Tibial nerve (tissue), 4 donors: Measurements from ENCODE around the gene FLT4. TPM values are rescaled to one million over a fixed set of nuclear protein-coding genes. Genes with fewer than 3 reads are reported as not detected.
"Not testable (repeated sequence)": the region's sequence is repeated elsewhere in the genome, so short reads cannot be mapped to it uniquely, and the experiment has no call there.

Source experiments
- DNase-seq, 2 donors: peaks; one replicate each; pipeline ENCODE4 v3.0.0-alpha.2; 2019; ENCODE audit warnings: low spot score in 2 of 2
- H3K27ac ChIP-seq, 4 donors: fragments of 200-600 bp; sonication (generic) in 3 of 4; one replicate each; pipeline ENCODE4 v1.5.1; 2017 to 2019; ENCODE audit warnings: mild to moderate bottlenecking in 1 of 4
- H3K27me3 ChIP-seq, 2 donors: fragments of 200-600 bp; sonication (generic) in 1 of 2; one replicate each; pipeline versions ENCODE4 v1.5.1 to v1.6.0; 2017 to 2019
- H3K36me3 ChIP-seq, 3 donors: fragments of 200-600 bp; sonication (generic); one replicate each; pipeline ENCODE4 v1.5.1; 2018 to 2019
- H3K4me1 ChIP-seq, 4 donors: fragments of 200-600 bp; sonication (generic) in 3 of 4; one replicate each; pipeline ENCODE4 v1.5.1; 2017 to 2019
- H3K4me3 ChIP-seq, 4 donors: fragments of 200-600 bp; sonication (generic) in 3 of 4; one replicate each; pipeline ENCODE4 v1.5.1; 2017 to 2019; ENCODE audit warnings: mild to moderate bottlenecking in 1 of 4, moderate library complexity in 1 of 4
- H3K9me3 ChIP-seq, 4 donors: fragments of 200-600 bp; sonication (generic) in 3 of 4; one replicate each; pipeline ENCODE4 v1.5.1; 2017 to 2019
- CTCF ChIP-seq, 5 experiments: fragments of 200-600 bp in 3 of 5; fragments of 450-650 bp in 2 of 5; sonication (generic) in 3 of 5; IDR thresholded peaks; one replicate each; pipeline ENCODE4 v1.5.1; 2016 to 2019; ENCODE audit warnings: antibody characterized with exemption in 5 of 5, mild to moderate bottlenecking in 3 of 5, moderate library complexity in 2 of 5
- EP300 ChIP-seq, 2 donors: sonication (generic); formaldehyde crosslinking; IDR thresholded peaks; one replicate each; pipeline ENCODE4 v1.6.1; 2017; ENCODE audit warnings: antibody characterized with exemption in 2 of 2, mild to moderate bottlenecking in 1 of 2
- POLR2A ChIP-seq, 2 donors: fragments of 450-650 bp; IDR thresholded peaks; one replicate each; pipeline ENCODE4 v1.6.1; 2017; ENCODE audit warnings: antibody characterized with exemption in 2 of 2, mild to moderate bottlenecking in 2 of 2, moderate library complexity in 2 of 2
- WGBS, 2 donors: methylation state at CpG; one replicate each; pipeline ENCODE4 v1.1.5; 2018; 5-methylcytosine and 5-hydroxymethylcytosine counted together
- total RNA-seq, 4 donors: library from RNA; depleted of rRNA; stranded (reverse); fragments of >200 nt; gene quantifications; one replicate each; pipeline ENCODE4 v1.1.0, GENCODE V29; 2016

The FLT4 gene
- total RNA-seq, 4 donors from 2014 or later: 4.6 to 34.2 (median 14.9) TPM

- no peak for DNase-seq
These were observed 35.3 kb upstream of the FLT4 start for GRCh38 chr5:180684623-180685161.

GRCh38 chr5:180683220-180683922 is 34.0 kb upstream of the FLT4 start:
- TF ChIP-seq POLR2A (IDR thresholded peaks at IDR 0.05): no peak
- no peak for TF ChIP-seq EP300 (IDR thresholded peaks at IDR 0.05)
- TF ChIP-seq CTCF (IDR thresholded peaks at IDR 0.05): no peak
- Histone ChIP-seq H3K27me3 (no peaks in the 10 kb centered on the region), H3K9me3 (peaks cover 0 to 14% (median 0%) of the 10 kb centered on the region in 4 donors), H3K36me3 (no peaks in the 10 kb centered on the region), H3K4me3 (no peak overlapping the region), H3K4me1 (no peaks in the 10 kb centered on the region), H3K27ac (no peak overlapping the region)
- DNase-seq: no peak
- WGBS, 2 donors: 77 to 79% methylated on average over 6 of the region's 6 CpGs

More at GRCh38 chr5:180684623-180685161, 35.3 kb upstream of the FLT4 start:
- Histone ChIP-seq H3K27me3 (no peaks in the 10 kb centered on the region), H3K36me3 (no peaks in the 10 kb centered on the region), H3K9me3 (peaks cover 0 to 7% (median 0%) of the 10 kb centered on the region in 4 donors), H3K27ac (no peak overlapping the region), H3K4me1 (no peaks in the 10 kb centered on the region), H3K4me3 (no peak overlapping the region)
- TF ChIP-seq POLR2A (IDR thresholded peaks at IDR 0.05) (no peak), CTCF (IDR thresholded peaks at IDR 0.05) (no peak), EP300 (IDR thresholded peaks at IDR 0.05) (no peak)
- WGBS, 2 donors: 73 to 83% methylated on average over 11 to 15 of the region's 15 CpGs

GRCh38 chr5:180682560-180682959 is 33.2 kb upstream of the FLT4 start:
- TF ChIP-seq EP300 (IDR thresholded peaks at IDR 0.05) (no peak), POLR2A (IDR thresholded peaks at IDR 0.05) (no peak), CTCF (IDR thresholded peaks at IDR 0.05) (no peak)
- Histone ChIP-seq H3K36me3 (no peaks in the 10 kb centered on the region), H3K9me3 (peaks cover 0 to 14% (median 0%) of the 10 kb centered on the region in 4 donors), H3K4me3 (no peak overlapping the region), H3K27ac (no peak overlapping the region), H3K27me3 (peaks cover 0 to 7% of the 10 kb centered on the region in 2 donors), H3K4me1 (no peaks in the 10 kb centered on the region)
- no peak for DNase-seq
- WGBS, 2 donors: 72 to 76% methylated on average over 8 of the region's 8 CpGs

GRCh38 chr5:180682008-180682407 is 32.6 kb upstream of the FLT4 start:
- H3K9me3 ChIP-seq: peaks cover 0 to 14% (median 0%) of the 10 kb centered on the region in 4 donors
- WGBS, 2 donors: 81 to 85% methylated on average over 12 of the region's 12 CpGs
- not testable (repeated sequence) for H3K4me1 ChIP-seq, H3K27me3 ChIP-seq, DNase-seq, H3K36me3 ChIP-seq, H3K4me3 ChIP-seq, H3K27ac ChIP-seq

GRCh38 chr5:180678319-180678718 is 28.9 kb upstream of the FLT4 start:
- 94 to 97% methylated on average over 10 of the region's 10 CpGs for WGBS, 2 donors
- Histone ChIP-seq H3K27me3 (peaks cover 0 to 33% of the 10 kb centered on the region in 2 donors), H3K9me3 (peaks cover 0 to 14% (median 0%) of the 10 kb centered on the region in 4 donors)
- not testable (repeated sequence) for H3K36me3 ChIP-seq, H3K27ac ChIP-seq, H3K4me1 ChIP-seq, H3K4me3 ChIP-seq, DNase-seq

- TF ChIP-seq EP300 (IDR thresholded peaks at IDR 0.05) (no peak), CTCF (IDR thresholded peaks at IDR 0.05) (no peak), POLR2A (IDR thresholded peaks at IDR 0.05) (no peak)
- 91 to 96% methylated on average over 14 of the region's 14 CpGs for WGBS, 2 donors
- no peak for DNase-seq
- peaks cover 0 to 9% (median 0%) of the 10 kb centered on the region in 4 donors for H3K4me1 ChIP-seq
- no peak overlapping the region for H3K4me3 ChIP-seq
- no peaks in the 10 kb centered on the region for H3K36me3 ChIP-seq
- H3K27ac ChIP-seq: no peak overlapping the region
- H3K27me3 ChIP-seq: peaks cover 0 to 43% of the 10 kb centered on the region in 2 donors
- H3K9me3 ChIP-seq: peaks cover 0 to 8% (median 0%) of the 10 kb centered on the region in 4 donors
These were observed 25.7 kb upstream of the FLT4 start for GRCh38 chr5:180675036-180675635.

- not testable (repeated sequence) for H3K4me3 ChIP-seq
These were observed 24.7 kb upstream of the FLT4 start for GRCh38 chr5:180674090-180674475.

More at GRCh38 chr5:180674090-180674475, 24.7 kb upstream of the FLT4 start:
- not testable (repeated sequence) for H3K36me3 ChIP-seq, H3K27ac ChIP-seq, H3K9me3 ChIP-seq, DNase-seq
- H3K27me3 ChIP-seq: peaks cover 0 to 43% of the 10 kb centered on the region in 2 donors
- 0 to 8% methylated on average over 5 to 20 of the region's 23 CpGs for WGBS, 2 donors
- H3K4me1 ChIP-seq: peaks cover 0 to 17% (median 0%) of the 10 kb centered on the region in 4 donors
